CD4-positive, alpha-beta memory T cell (primary cell): ENCODE measurements around the gene DHRS13. TPM values are rescaled to one million over a fixed set of nuclear protein-coding genes. Genes with fewer than 3 reads are reported as not detected.

Experiments
- CTCF ChIA-PET: fragments of 350-600 bp; sonication (Branson Sonifier 250); formaldehyde crosslinking; loops from one replicate; lab custom pipeline; 2021; ENCODE audit warnings: inconsistent platforms; ENCODE audit not compliant: partially characterized antibody; lab: Charles Lee
- POLR2A ChIA-PET: fragments of 350-600 bp; sonication (Branson Sonifier 250); formaldehyde crosslinking; loops from one replicate; lab custom pipeline; 2021; ENCODE audit not compliant: partially characterized antibody; lab: Charles Lee
- DNase-seq, 5 donors: peaks; one replicate each; pipeline versions ENCODE4 v3.0.0 to v3.0.0-alpha.2; 2020 to 2022; ENCODE audit warnings: mixed read lengths in 1 of 5
- H3K27ac ChIP-seq: one replicate; pipeline ENCODE4 v1.7.0; 2013; ENCODE audit warnings: low read depth, low read length
- H3K27me3 ChIP-seq: 2 replicates; pipeline ENCODE4 v1.7.0; 2013; ENCODE audit warnings: mild to moderate bottlenecking, low read length, moderate library complexity; ENCODE audit not compliant: insufficient read depth
- H3K36me3 ChIP-seq: 2 replicates; pipeline ENCODE4 v1.7.0; 2013; ENCODE audit warnings: mild to moderate bottlenecking, low read length, moderate library complexity; ENCODE audit not compliant: insufficient read depth
- H3K4me1 ChIP-seq: 2 replicates; pipeline ENCODE4 v1.7.0; 2013; ENCODE audit warnings: mild to moderate bottlenecking, low read length, moderate library complexity; ENCODE audit not compliant: insufficient read depth
- H3K4me3 ChIP-seq, 2 donors: one replicate each; pipeline ENCODE4 v1.7.0; 2013; ENCODE audit warnings: low read length in 2 of 2, mild to moderate bottlenecking in 1 of 2
- H3K9me3 ChIP-seq, 2 donors: one replicate each; pipeline ENCODE4 v1.7.0; 2013; ENCODE audit warnings: low read length in 2 of 2, control low read depth in 1 of 2; ENCODE audit not compliant: control insufficient read depth in 1 of 2
- H3K27ac Mint-ChIP-seq, 7 donors: one replicate each; pipeline ENCODE4 v1.8.0; 2020 to 2021; ENCODE audit warnings: mixed read lengths in 7 of 7, mild to moderate bottlenecking in 6 of 7, inconsistent platforms in 3 of 7, moderate library complexity in 3 of 7
- H3K27me3 Mint-ChIP-seq, 2 donors: one replicate each; pipeline ENCODE4 v1.8.0; 2020 to 2021; ENCODE audit warnings: mixed read lengths in 2 of 2
- H3K36me3 Mint-ChIP-seq, 2 donors: one replicate each; pipeline ENCODE4 v1.8.0; 2020 to 2021; ENCODE audit warnings: mixed read lengths in 2 of 2, inconsistent platforms in 1 of 2, mild to moderate bottlenecking in 1 of 2
- H3K4me1 Mint-ChIP-seq, 4 donors: one replicate each; pipeline ENCODE4 v1.8.0; 2020 to 2021; ENCODE audit warnings: mixed read lengths in 4 of 4, mild to moderate bottlenecking in 1 of 4
- H3K4me3 Mint-ChIP-seq, 8 donors: one replicate each; pipeline ENCODE4 v1.8.0; 2020 to 2021; ENCODE audit warnings: mixed read lengths in 8 of 8, mild to moderate bottlenecking in 7 of 8, moderate library complexity in 6 of 8, inconsistent platforms in 3 of 8
- H3K9me3 Mint-ChIP-seq, 8 donors: one replicate each; pipeline ENCODE4 v1.8.0; 2020 to 2021; ENCODE audit warnings: mixed read lengths in 8 of 8, mild to moderate bottlenecking in 5 of 8, inconsistent platforms in 3 of 8, moderate library complexity in 1 of 8
- intact Hi-C: fragments of 100-400 bp; cut with micrococcal nuclease; formaldehyde crosslinking; loops from one replicate; pipeline ENCODE4 v1.15.1; 2023
- polyA plus RNA-seq, 2 donors: library from polyadenylated mRNA; unstranded; fragments of 300-500 nt; fragmentation: Illumina TruSeq; gene quantifications; one replicate each; pipeline ENCODE4 v1.2.3, GENCODE V29; 2021
- total RNA-seq, 2 experiments: library from RNA; stranded (reverse); gene quantifications; one replicate each; pipeline ENCODE4 v1.2.3, GENCODE V29; 2021

The DHRS13 gene
- total and polyA plus RNA-seq, 4 experiments from 2014 or later: 15.1 to 49.6 (median 32.1) TPM

- intact Hi-C loops: loop anchor here (1.0 kb wide), 3 partner anchors 23 to 29 kb away; partner anchors contain the start of genes DHRS13 and FLOT2
- POLR2A ChIA-PET: interaction anchor here (0.8 to 8.7 kb wide), 16 partner anchors 12 to 690 kb away, joined by 3 to 257 read pairs (median 4); partner anchors contain the start of genes DHRS13, FAM222B, FLOT2 and NEK8
- H3K4me1 ChIP-seq: peaks cover 58% of the 10 kb centered on the region
These were observed 23.5 kb upstream of the DHRS13 start for GRCh38 chr17:28926366-28926765.

GRCh38 chr17:28925912-28926365 lies 23.1 kb upstream of the DHRS13 start:
- no peaks in the 10 kb centered on the region for H3K27me3 ChIP-seq
- H3K4me1 ChIP-seq: peaks cover 56% of the 10 kb centered on the region
- peak overlapping the region in 1 of 2 donors; percentile 15 for H3K4me3 ChIP-seq
- peak overlapping the region; percentile 77 for H3K27ac ChIP-seq
- intact Hi-C loops: loop anchor here (1.0 kb wide), 3 partner anchors 23 to 29 kb away; partner anchors contain the start of genes DHRS13 and FLOT2
- peaks cover 29% of the 10 kb centered on the region for H3K36me3 ChIP-seq
- H3K9me3 ChIP-seq: no peaks in the 10 kb centered on the region
- Mint-ChIP-seq H3K9me3 (peaks cover 0 to 3% (median 0%) of the 10 kb centered on the region in 8 donors), H3K27ac (peak overlapping the region; percentile 90 to 98 (median 96)), H3K4me3 (peak overlapping the region; percentile 49 to 80 (median 60)), H3K27me3 (no peaks in the 10 kb centered on the region), H3K36me3 (peaks cover 43 to 57% of the 10 kb centered on the region in 2 donors), H3K4me1 (peaks cover 49 to 79% (median 59%) of the 10 kb centered on the region in 4 donors)
- peak; percentile 87 to 92 (median 89) for DNase-seq
- ChIA-PET CTCF (interaction anchor here (0.9 to 5.5 kb wide), 15 partner anchors 9 to 166 kb away, joined by 3 to 36 read pairs (median 6); partner anchors contain the start of genes FAM222B and FLOT2), POLR2A (interaction anchor here (0.8 to 8.7 kb wide), 17 partner anchors 10 to 691 kb away, joined by 3 to 257 read pairs (median 4); partner anchors contain the start of genes DHRS13, FAM222B, FLOT2 and NEK8)

More at GRCh38 chr17:28926366-28926765, 23.5 kb upstream of the DHRS13 start:
- H3K27ac ChIP-seq: peak overlapping the region; percentile 77
- Mint-ChIP-seq H3K27me3 (no peaks in the 10 kb centered on the region), H3K27ac (peak overlapping the region; percentile 90 to 98 (median 96)), H3K4me1 (peaks cover 49 to 79% (median 59%) of the 10 kb centered on the region in 4 donors), H3K9me3 (peaks cover 0 to 3% (median 0%) of the 10 kb centered on the region in 8 donors), H3K36me3 (peaks cover 41 to 54% of the 10 kb centered on the region in 2 donors), H3K4me3 (peak overlapping the region in 7 of 8 donors; percentile 49 to 80 (median 64))
- no peak overlapping the region for H3K4me3 ChIP-seq
- no peaks in the 10 kb centered on the region for H3K27me3 ChIP-seq
- no peaks in the 10 kb centered on the region for H3K9me3 ChIP-seq
- CTCF ChIA-PET: interaction anchor here (0.9 to 5.5 kb wide), 13 partner anchors 8 to 167 kb away, joined by 3 to 36 read pairs (median 6); partner anchors contain the start of genes FAM222B and FLOT2
- no peak for DNase-seq
- peaks cover 25% of the 10 kb centered on the region for H3K36me3 ChIP-seq

- Mint-ChIP-seq H3K4me3 (no peak overlapping the region), H3K36me3 (peaks cover 59 to 86% of the 10 kb centered on the region in 2 donors), H3K27me3 (no peaks in the 10 kb centered on the region), H3K27ac (peak overlapping the region in 6 of 7 donors; percentile 1 to 85 (median 54)), H3K9me3 (peaks cover 0 to 3% (median 0%) of the 10 kb centered on the region in 8 donors), H3K4me1 (peaks cover 16 to 33% (median 19%) of the 10 kb centered on the region in 4 donors)
- peaks cover 17% of the 10 kb centered on the region for H3K4me1 ChIP-seq
- intact Hi-C loops: no loop called here
- POLR2A ChIA-PET: interaction anchor here (3.1 kb wide), 1 partner anchor 30 kb away, joined by 17 read pairs; no protein-coding TSS in a partner anchor
- no peaks in the 10 kb centered on the region for H3K27me3 ChIP-seq
- peaks cover 76% of the 10 kb centered on the region for H3K36me3 ChIP-seq
- CTCF ChIA-PET: interaction anchor here (0.9 kb wide), 1 partner anchor 33 kb away, joined by 3 read pairs; no protein-coding TSS in a partner anchor
- no peak overlapping the region for H3K27ac ChIP-seq
- DNase-seq: no peak
- no peaks in the 10 kb centered on the region for H3K9me3 ChIP-seq
- H3K4me3 ChIP-seq: no peak overlapping the region
These were observed 17.3 kb upstream of the DHRS13 start for GRCh38 chr17:28920201-28920600.

GRCh38 chr17:28918295-28918694 lies 15.4 kb upstream of the DHRS13 start:
- Mint-ChIP-seq H3K27me3 (no peaks in the 10 kb centered on the region), H3K4me3 (no peak overlapping the region), H3K27ac (peak overlapping the region in 4 of 7 donors; percentile 8 to 72 (median 56)), H3K9me3 (no peaks in the 10 kb centered on the region), H3K4me1 (peaks cover 5 to 14% (median 6%) of the 10 kb centered on the region in 4 donors), H3K36me3 (peaks cover 58 to 86% of the 10 kb centered on the region in 2 donors)
- POLR2A ChIA-PET: interaction anchor here (1.1 to 4.0 kb wide), 4 partner anchors 30 to 199 kb away, joined by 3 to 21 read pairs (median 4); partner anchors contain the start of genes NEK8 and RPL23A
- Histone ChIP-seq H3K27ac (no peak overlapping the region), H3K27me3 (no peaks in the 10 kb centered on the region), H3K4me1 (no peaks in the 10 kb centered on the region), H3K4me3 (no peak overlapping the region), H3K9me3 (no peaks in the 10 kb centered on the region), H3K36me3 (peaks cover 83% of the 10 kb centered on the region)
- intact Hi-C loops: no loop called here
- CTCF ChIA-PET: interaction anchor here (0.6 to 5.8 kb wide), 8 partner anchors 8 to 189 kb away, joined by 3 to 78 read pairs (median 3); no protein-coding TSS in a partner anchor
- DNase-seq: no peak

- Mint-ChIP-seq H3K36me3 (peaks cover 59 to 89% of the 10 kb centered on the region in 2 donors), H3K27ac (peak overlapping the region in 4 of 7 donors; percentile 56 to 79 (median 68)), H3K27me3 (no peaks in the 10 kb centered on the region), H3K4me3 (no peak overlapping the region), H3K4me1 (peaks cover 0 to 6% (median 6%) of the 10 kb centered on the region in 4 donors), H3K9me3 (no peaks in the 10 kb centered on the region)
- H3K27ac ChIP-seq: no peak overlapping the region
- POLR2A ChIA-PET: interaction anchor here (0.8 to 4.0 kb wide), 3 partner anchors 11 to 31 kb away, joined by 3 to 21 read pairs (median 6); no protein-coding TSS in a partner anchor
- H3K9me3 ChIP-seq: no peaks in the 10 kb centered on the region
- H3K36me3 ChIP-seq: peaks cover 89% of the 10 kb centered on the region
- intact Hi-C loops: no loop called here
- no peaks in the 10 kb centered on the region for H3K27me3 ChIP-seq
- no peak overlapping the region for H3K4me3 ChIP-seq
- DNase-seq: no peak
- CTCF ChIA-PET: interaction anchor here (0.7 to 5.8 kb wide), 13 partner anchors 9 to 191 kb away, joined by 3 to 78 read pairs (median 6); partner anchors contain the start of genes DHRS13, FLOT2 and TLCD1
- no peaks in the 10 kb centered on the region for H3K4me1 ChIP-seq
These were observed 14.6 kb upstream of the DHRS13 start for GRCh38 chr17:28917465-28917864.

GRCh38 chr17:28917029-28917428 lies 14.2 kb upstream of the DHRS13 start:
- Mint-ChIP-seq H3K27ac (peak overlapping the region in 3 of 7 donors; percentile 5 to 79 (median 70)), H3K36me3 (peaks cover 63 to 91% of the 10 kb centered on the region in 2 donors), H3K27me3 (no peaks in the 10 kb centered on the region), H3K4me3 (no peak overlapping the region), H3K4me1 (peaks cover 0 to 6% (median 5%) of the 10 kb centered on the region in 4 donors), H3K9me3 (no peaks in the 10 kb centered on the region)
- intact Hi-C loops: no loop called here
- DNase-seq: no peak
- Histone ChIP-seq H3K4me3 (no peak overlapping the region), H3K4me1 (no peaks in the 10 kb centered on the region), H3K36me3 (peaks cover 89% of the 10 kb centered on the region), H3K9me3 (no peaks in the 10 kb centered on the region), H3K27ac (no peak overlapping the region), H3K27me3 (no peaks in the 10 kb centered on the region)
- POLR2A ChIA-PET: interaction anchor here (0.8 to 4.0 kb wide), 5 partner anchors 11 to 190 kb away, joined by 3 to 21 read pairs (median 6); partner anchors contain the start of gene PHF12
- CTCF ChIA-PET: interaction anchor here (0.7 to 5.8 kb wide), 21 partner anchors 9 to 190 kb away, joined by 3 to 78 read pairs (median 5); partner anchors contain the start of genes DHRS13, FAM222B, FLOT2 and TLCD1
